Measurements from ENCODE around the gene DNAH2.
"Not testable (repeated sequence)": the region's sequence is repeated elsewhere in the genome, so short reads cannot be mapped to it uniquely, and the experiment has no call there.

The DNAH2 gene

DNA sequence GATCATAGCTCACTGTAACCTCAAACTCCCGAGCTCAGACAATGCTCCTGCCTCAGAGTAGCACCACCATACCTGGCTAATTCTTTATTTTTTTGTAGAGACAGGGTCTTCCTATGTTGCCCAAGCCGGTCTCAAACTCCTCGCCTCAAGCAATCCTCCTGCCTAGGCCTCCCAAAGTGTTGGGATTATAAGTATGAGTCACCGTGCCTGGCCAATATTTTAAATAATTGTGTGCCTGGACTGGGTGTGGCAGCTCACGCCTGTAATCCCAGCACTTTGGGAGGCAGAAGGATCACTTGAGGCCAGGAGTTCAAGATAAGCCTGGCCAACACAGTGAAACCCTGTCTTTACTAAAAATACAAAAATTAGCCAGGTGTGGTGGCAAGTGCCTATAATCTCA lies 146.8 kb downstream of the DNAH2 start:
- DNase-seq (ENCODE audit: low read depth in 1 of 2, low spot score in 1 of 2): not testable (repeated sequence)

- DNase-seq (ENCODE audit: low read depth in 1 of 2, low spot score in 1 of 2): no peak
Measured at GRCh38 chr17:7864995-7865650, 147.6 kb downstream of the DNAH2 start.

GRCh38 chr17:7867881-7868329 lies 150.4 kb downstream of the DNAH2 start:
- DNase-seq (ENCODE audit: low read depth in 1 of 2, low spot score in 1 of 2): no peak

- no peak for DNase-seq (ENCODE audit: low read depth in 1 of 2, low spot score in 1 of 2)
Measured at GRCh38 chr17:7873051-7873450, 155.5 kb downstream of the DNAH2 start.

- no peak for DNase-seq (ENCODE audit: low read depth in 1 of 2, low spot score in 1 of 2)
Measured at GRCh38 chr17:7875804-7876370, 158.3 kb downstream of the DNAH2 start.

DNA sequence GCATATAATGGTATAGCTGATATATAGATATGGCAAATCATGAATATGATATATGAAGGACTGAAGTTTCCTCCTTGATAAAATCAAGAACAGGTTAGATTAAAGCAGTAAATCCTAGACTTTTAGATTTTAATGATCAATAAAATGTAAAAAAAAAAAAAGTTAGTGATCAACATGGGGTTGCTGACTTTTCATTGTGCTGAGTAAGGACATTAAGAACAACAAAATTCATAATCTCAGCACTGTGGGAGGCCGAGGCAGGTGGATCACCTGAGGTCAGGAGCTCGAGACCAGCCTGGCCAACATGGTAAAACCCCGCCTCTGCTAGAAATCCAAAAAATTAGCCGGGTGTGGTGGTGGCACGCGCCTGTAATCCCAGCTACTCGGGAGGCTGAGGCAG lies 160.7 kb downstream of the DNAH2 start:
- no peak for DNase-seq (ENCODE audit: low read depth in 1 of 2, low spot score in 1 of 2)

- DNase-seq (ENCODE audit: low read depth in 1 of 2, low spot score in 1 of 2): no peak
Measured at GRCh38 chr17:7880076-7880868, 162.7 kb downstream of the DNAH2 start.

GRCh38 chr17:7881276-7882054 lies 163.9 kb downstream of the DNAH2 start:
- DNase-seq (ENCODE audit: low read depth in 1 of 2, low spot score in 1 of 2): no peak

DNA sequence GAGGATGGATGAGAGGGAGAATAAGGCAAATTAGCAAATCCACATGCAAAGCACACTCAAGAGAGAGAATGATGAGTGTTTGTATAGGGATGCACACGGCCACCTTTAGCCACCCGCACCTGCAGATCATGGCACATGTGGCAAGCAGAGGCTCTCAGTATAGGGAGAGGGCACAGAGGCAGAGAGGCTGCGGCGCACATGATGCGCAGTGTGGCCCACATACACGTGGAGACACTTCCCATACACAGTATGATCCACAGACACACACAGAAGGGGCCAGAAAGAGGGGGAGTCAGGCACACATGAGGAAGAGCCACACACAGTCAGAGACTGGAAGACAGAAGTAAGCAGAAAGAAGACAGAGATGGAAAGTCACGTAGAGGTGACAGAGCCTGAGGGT lies 164.5 kb downstream of the DNAH2 start:
- no peak for DNase-seq (ENCODE audit: low read depth in 1 of 2, low spot score in 1 of 2)

- no peak for DNase-seq (ENCODE audit: low read depth in 1 of 2, low spot score in 1 of 2)
Measured at GRCh38 chr17:7882629-7883028, 165.1 kb downstream of the DNAH2 start.

Data from activated CD4-positive, alpha-beta T cell treated with anti-CD3 and anti-CD28 coated beads, Interleukin-2, amount 50 U/mL, for 24 hours (primary cell).